ENCODE results near the gene LRIF1.

DNA sequence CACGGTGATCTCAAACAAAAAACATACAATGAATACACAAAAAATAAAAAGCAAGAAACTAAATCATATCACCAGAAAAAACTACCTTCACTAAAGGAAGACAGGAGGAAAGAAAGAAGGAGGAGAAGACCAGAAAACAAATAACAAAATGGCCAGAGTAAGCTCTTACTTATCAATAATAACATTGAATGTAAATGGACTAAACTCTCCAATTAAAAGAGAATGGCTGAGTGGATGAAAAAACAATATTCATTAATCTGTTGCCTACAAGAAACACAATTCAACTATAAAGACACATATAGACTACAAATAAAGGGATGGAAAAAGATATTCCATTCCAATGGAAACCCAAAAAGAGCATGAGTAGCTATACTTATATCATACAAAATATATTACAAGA is 27.2 kb downstream of the LRIF1 start:
- TF ChIP-seq, protein P1, sequence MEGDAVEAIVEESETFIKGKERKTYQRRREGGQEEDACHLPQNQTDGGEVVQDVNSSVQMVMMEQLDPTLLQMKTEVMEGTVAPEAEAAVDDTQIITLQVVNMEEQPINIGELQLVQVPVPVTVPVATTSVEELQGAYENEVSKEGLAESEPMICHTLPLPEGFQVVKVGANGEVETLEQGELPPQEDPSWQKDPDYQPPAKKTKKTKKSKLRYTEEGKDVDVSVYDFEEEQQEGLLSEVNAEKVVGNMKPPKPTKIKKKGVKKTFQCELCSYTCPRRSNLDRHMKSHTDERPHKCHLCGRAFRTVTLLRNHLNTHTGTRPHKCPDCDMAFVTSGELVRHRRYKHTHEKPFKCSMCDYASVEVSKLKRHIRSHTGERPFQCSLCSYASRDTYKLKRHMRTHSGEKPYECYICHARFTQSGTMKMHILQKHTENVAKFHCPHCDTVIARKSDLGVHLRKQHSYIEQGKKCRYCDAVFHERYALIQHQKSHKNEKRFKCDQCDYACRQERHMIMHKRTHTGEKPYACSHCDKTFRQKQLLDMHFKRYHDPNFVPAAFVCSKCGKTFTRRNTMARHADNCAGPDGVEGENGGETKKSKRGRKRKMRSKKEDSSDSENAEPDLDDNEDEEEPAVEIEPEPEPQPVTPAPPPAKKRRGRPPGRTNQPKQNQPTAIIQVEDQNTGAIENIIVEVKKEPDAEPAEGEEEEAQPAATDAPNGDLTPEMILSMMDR (IDR thresholded peaks at IDR 0.05), result no peak
- no peak for TF ChIP-seq POLR2A (IDR thresholded peaks at IDR 0.05)

Measured in uterus (tissue), 2 donors.